GM21528 (cell line): ENCODE results near the gene FNBP1.

ENCODE experiments used
- ATAC-seq: cut with Tn5 transposase; IDR thresholded peaks from one replicate; pipeline ENCODE4 v1.9.1; 2021; ENCODE audit warnings: mild to moderate bottlenecking, moderate library complexity; ENCODE audit not compliant: unreplicated experiment, low FRiP score

The FNBP1 gene

DNA sequence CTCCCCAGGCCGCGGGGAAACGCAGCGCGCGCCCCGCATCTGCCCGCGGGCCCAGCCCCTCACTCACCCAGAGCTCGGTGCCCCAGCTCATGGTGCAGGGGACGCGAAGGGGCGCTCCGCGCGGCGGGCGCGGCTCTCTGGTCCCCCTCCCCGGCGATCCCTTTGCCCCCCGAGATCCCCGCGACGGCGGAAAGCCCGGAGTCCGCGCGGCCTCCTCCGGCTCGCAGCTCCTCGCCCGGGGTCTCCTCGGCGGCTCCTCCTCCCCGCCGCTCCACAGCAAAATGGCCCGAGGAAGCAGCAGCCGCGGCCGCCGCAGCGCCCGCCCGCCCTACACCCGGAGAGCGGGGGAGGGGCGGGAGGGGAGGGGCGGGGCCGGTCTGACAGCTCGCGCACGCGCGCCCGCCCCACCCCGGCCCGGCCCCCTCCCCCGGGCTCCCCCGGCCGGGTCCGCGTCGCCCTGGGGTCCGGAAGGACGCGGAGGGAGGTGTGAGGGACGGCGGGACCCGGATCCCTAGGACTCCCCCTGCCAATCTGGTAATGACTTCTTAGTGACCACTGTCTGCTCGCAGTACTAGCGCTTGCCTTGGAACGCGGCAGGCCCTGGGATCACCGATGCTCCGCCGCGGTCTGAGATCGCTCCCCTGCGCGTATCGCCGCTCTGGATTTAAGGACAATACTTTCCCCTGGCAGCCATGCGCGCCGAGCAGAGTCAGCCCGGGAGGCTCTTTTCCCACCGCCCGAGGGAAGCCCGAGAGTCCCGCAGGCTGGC is at the start of gene FNBP1:
TSS of gene FNBP1 (minus strand) at position 305 of the 769 bp plus-strand sequence. CDS start at position 91, 214 bp downstream.
- no peak for ATAC-seq

DNA sequence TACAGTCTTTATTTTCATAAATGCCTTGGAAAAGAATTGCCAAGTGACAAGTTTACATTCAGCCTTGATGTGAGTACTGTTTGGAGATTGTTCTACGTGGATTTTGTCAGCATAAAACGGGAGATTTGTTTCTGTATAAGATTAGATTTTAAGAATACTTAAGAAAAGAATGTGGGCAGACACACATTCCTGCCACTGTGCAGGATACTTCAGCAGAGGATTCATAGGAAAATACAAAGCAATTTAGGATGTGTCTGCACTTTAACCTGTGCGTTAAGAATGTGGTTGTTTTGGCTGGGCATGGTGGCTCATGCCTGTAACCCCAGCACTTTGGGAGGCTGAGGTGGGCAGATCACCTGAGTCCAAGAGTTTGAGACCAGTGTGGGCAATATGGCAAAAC is 47.9 kb upstream of the FNBP1 start:
- no peak for ATAC-seq

DNA sequence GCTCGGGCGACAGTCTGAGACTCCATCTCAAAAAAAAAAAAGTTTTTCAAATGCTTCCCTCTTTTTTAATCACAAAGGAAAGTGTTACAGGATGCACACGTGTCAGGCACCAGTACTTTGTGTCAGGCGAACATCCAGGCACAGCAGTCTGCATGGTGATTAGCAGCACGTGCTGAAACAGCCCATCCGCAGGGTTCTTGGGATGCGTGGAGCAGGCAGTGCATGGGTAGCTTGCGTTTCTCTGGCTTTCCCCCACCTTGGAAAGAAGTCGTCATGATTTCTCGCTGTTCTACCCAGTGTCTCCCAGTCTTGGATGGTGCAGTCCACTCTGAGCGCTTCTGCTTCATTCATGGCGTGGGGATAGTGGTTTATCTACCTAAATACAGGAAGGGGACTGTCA is 46.2 kb upstream of the FNBP1 start:
- ATAC-seq = no peak

DNA sequence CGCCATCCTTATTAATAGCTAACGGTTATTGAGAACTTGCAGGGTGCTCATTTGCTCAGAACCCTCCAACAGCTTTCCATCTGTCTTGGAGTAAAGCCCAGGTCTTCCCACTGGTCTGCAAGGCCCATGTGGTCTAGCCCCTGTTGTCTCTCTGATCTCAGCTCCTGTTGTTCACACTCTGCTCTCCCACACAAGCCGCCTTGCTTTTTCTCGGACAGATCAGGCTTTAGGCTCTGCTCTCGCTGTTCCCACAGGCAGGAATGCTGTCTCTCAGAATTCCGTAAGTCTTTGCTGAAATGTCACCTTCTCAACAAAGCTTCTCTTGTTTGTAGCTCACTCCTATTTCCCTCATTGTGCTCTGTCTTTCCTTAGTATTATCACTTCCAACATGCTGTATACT is 45.1 kb upstream of the FNBP1 start:
- ATAC-seq = no peak

DNA sequence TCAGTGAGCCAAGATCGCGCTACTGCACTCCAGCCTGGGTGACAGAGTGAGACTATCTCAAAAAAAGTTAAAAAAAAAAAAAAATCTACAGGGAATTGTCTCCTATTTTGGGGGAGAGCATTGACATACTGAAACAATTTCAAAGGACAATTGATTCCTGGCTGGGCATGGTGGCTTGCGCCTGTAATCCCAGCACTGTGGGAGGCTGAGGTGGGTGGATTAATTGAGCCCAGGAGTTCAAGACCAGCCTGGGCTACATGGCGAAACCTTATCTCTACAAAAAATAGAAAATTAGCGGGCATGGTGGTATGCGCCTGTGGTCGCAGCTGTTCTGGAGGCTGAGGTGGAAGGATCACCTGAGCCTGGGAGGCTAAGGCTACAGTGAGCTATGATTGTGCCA is 41.3 kb upstream of the FNBP1 start:
- no peak for ATAC-seq

DNA sequence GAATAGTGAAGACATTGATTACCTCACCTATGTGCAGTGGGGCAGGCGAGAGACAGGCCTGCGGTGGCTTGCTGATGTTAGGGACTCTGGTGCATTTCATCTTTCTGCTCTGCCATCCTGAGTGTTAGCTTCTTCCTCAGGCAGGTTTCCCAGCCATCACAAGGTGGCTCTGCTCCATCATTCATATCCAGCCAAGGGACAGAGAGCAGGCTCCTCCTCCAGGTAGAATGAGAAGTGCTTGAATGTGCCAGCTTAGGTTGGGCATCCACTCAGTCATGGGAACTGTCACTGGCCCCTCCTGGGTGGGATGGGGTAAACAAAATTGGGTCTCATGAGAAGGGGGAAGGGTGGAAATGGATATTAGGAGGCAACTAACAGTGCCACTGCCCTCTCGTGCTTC is 35.6 kb upstream of the FNBP1 start:
- no peak for ATAC-seq

DNA sequence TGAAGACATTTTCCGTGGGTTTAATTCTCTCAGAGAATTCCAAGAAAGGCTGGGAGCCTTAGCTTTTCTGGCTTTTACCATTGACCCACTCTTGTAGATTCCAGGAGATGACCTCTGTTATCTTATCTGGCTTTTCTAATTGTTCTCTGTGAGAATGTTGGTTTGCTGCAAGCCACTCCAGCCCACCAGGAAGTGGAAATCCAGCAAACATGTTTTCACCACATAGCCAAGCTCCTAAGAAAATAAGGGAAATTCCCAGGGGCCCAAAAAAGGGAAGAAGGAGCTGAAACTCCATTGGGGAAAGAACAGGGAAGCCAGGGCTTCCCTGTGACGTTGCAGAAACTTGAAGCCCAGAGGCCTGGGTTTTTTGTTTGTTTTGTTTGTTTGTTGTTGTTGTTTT is 30.4 kb upstream of the FNBP1 start:
- ATAC-seq = no peak

DNA sequence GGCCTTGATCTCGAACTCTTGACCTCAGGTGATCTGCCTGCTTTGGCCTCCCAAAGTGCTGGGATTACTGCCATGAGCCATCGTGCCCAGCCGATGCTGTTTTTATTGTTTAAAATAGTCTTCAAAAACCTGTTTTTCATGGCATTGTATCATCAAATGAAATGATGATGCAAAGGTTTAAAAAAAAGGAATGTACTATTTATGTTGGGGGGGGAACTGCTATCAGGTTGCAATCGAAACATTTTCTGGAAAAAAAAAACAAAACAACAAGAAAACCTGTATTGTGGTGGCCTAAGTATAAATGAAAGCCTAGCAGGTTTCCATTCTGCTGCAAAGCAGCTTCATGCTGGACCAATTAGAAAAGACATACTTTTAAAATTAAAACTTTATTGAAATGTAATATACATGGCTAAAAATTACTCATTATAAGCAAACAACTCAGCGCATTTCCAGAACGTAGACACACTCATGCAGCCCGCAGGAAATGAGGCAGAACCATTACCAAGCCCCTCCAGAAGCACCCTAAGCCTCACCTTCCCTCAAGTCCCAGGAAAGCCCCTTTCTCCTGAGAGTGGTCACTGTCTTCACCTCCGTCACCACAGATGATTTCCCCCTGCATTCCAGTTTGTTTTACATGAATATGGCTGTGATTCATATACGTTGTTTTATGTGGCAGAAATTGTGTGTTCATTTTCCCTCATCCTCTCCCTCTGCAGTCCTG is 29.7 kb upstream of the FNBP1 start:
- no peak for ATAC-seq

DNA sequence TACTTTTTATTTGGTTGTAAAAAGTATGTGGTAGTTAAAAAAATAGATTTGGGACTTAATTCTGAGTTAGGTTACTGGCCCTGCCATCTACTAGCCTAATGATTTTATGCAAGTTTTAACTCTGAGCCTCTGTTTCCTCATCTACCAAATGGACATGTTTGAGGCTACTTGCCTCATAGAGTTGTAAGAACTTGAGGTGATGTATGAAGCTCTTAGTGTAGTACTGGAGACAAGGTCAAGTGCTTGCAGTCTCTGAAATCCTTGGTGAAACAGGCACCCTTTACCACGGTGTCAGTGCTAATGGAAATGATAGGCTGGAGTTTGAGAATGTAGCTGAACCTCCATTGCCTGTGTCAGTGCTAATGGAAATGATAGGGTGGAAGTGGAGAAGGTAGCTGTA is 26.1 kb upstream of the FNBP1 start:
- no peak for ATAC-seq

DNA sequence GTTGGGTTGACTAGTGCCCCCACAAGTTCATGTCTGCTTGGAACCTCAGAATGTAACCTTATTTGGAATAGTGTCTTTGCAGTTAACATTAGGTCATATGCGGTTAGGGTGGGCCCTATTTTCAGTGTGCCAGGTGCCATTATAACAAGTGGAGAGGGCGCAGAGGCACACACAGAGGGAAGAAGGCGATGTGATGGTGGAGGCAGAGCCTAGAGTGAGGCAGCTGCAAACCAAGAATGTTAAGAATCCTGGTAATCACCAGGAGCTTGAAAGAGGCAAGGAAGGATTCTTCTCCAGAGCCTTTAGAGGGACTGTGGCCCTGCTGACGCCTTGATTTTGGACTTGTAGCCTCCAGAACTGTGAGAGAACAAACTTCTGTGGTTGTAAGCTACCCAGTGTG is 21.6 kb upstream of the FNBP1 start:
- ATAC-seq = no peak

DNA sequence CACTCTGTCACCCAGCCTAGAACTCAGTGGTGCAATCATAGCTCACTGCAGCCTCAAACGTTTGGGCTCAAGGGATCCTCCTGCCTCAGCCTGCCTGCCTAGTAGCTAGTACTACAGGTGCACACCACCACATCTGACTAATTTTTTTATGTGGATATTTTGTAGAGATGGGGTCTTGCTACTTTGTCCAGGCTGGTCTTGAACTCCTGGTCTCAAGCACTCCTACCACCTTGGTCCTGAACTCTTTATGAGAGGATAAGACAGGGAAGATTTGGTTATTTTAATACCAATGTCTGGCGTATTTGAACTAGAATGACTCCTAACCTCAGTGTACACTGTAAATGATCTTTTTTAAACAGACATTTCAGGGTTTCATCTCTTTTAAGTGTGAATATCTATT is 19.8 kb upstream of the FNBP1 start:
- ATAC-seq = no peak

DNA sequence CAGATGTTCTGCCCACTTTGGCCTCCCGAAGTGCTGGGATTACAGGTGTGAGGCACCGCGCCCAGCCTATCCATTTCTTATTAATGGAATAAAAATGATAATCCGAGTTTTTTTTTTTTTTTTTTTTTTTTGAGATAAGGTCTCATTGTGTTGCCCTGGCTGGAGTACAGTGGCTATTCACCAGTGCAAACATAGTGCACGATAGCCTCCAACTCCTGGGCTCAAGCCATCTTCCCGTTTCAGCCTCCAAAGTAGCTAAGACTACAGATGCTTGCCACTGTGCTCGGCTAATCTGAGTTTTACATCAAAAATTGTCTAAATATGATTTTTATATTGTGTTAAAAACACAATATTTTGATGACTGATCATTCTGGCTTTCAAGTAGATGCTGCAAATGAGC is 17.3 kb upstream of the FNBP1 start:
- ATAC-seq = no peak

DNA sequence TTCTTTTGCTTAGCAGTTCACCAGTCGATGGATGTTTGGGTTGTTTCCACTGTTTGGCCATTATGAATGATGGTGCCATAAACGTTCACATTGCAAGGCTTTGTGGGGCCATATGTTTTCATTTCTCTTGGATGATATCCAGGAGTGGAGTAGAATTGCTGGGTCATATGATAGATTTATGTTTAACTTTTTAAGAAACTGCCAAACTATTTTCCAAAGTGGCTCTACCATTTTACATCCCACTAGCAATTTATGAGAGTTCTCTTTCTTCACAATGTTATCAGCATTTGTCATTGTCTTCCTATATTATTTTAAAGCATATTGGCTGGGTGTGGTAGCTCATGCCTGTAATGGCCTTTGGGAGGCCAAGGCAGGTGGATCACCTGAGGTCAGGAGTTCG is 15.9 kb upstream of the FNBP1 start:
- no peak for ATAC-seq

DNA sequence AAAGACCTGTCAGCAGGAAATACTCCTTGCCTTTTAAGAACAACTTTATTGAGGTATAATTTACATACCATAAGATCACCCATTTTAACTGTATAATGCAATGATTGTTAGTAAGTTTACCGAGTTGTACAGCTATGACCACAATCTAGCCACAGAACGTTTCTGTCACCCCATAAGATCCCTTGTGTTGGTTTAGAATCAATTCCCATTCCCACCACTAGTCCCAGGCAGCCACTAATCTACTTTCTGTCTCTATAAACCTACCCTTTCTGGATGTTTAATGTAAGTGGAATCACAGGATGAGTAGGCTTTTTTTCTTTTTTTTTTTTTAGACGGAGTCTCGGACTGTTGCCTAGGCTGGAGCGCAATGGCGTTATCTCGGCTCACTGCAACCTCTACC is 15.2 kb upstream of the FNBP1 start:
- no peak for ATAC-seq

DNA sequence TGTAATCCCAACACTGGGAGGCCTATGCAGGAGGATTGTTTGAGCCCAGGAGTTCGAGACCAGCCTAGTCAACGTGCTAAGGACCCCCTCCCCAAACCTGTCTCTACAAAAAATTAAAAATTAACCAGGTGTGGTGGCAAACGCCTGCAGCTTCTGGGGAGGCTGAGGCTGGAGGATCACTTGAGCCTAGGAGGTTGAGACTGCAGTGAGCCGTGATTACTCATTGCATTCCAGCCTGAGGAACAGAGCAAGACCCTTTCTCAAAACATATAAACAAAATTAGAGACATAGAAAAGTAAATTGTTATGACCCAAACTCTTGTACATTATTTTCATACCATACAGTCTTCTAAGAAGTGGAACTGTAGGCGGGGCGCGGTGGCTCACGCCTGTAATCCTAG is 11.8 kb upstream of the FNBP1 start:
- ATAC-seq = no peak

DNA sequence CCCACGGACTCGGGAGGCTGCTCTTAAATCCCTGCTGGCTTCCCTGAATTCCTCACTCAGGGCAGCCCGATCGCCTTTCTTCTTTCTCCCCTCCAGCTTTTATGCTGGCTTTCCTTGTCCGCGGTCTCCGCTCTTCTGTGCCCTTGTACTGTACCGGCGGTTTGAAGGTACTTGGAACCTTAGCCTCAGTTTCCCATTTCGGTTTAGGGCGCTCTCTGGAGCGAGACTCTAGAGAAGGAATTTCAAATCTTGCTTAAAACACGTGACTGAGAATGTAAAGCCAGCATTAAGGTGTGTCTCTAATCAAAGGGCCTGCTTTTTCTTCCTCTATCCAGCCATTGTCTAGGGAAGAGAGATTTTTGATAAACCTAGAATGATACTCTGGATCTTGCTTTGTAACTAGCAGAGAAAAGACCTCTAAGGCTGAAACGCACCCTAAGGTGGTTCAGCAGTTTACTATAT is 11.4 kb upstream of the FNBP1 start:
- no peak for ATAC-seq

DNA sequence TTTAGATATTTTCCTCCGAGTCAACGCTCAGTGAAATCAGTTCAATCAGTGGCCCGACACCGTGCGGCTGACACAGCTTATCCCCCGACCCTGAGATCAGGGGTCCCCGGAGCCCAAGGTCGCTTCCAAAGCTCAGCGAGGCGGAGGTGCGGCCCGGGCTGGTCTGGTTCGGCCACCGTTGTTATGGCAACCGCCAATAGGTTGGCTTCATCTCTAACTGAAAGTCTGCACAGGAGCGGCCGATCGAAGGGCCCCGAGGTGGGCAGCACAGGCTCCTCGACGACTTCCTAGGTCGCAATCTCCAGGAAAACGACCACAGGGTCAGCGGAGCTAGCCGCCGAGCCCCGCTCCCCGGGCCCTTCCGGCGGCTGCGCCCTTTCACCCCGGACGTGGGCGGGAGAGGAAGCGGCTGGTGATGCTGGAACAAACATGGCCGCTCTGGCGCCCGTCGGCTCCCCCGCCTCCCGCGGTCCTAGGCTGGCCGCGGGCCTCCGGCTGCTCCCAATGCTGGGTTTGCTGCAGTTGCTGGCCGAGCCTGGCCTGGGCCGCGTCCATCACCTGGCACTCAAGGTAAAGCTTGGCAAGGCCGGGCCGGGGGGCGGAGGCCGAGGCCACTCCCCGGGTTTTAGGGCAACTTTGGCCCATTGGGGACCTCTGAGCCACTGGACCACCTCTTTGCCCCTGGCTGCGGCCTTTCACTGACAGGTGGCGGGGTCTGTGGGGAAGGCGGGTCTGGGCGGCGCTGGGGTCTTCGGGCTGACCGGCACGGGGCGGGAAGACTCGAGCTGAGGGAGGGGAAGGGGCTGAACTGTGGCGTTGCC is 10.7 kb upstream of the FNBP1 start, which contains the start of gene GPR107:
TSS of gene GPR107 (plus strand) at position 403 of the 821 bp plus-strand sequence. CDS start at position 430, 27 bp downstream.
- ATAC-seq = no peak

DNA sequence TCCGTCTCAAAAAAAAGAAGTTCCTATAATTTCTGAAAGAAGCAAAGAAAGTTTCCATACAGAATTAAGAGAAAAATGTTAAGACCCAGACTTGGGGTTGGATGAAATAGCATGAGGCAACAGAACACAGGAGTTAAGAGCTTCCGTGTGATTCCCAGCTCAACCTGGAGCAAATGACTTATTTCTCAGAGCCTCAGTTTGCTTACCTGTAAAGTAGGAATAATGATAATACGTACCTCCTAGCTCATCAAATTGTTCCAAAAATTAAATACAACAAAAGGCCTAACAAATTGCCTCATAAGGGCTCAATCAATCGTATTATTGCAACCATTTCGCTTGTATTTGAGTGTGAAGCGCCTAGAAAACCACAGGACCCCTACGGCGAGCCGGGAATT is 10.1 kb upstream of the FNBP1 start:
- ATAC-seq = no peak

DNA sequence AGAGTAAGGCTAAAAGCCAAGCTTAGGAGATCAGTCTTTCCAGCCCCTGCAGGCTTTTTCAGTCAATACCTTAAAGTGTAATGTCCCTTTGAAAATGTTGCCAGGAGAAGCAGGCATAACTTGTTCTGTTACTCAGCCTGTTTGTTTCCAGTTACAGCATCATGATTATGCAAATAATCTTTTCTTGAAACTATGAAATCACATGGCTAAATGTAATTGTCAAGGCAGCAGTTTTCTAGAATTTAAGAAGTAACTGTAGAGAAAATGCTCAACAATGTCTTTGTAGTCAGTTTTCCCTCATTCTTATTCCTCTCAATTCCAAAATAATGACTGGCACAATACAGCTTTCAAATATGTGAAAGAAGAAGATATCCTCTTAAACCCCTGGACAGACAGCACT is 8.9 kb upstream of the FNBP1 start:
- ATAC-seq = no peak

DNA sequence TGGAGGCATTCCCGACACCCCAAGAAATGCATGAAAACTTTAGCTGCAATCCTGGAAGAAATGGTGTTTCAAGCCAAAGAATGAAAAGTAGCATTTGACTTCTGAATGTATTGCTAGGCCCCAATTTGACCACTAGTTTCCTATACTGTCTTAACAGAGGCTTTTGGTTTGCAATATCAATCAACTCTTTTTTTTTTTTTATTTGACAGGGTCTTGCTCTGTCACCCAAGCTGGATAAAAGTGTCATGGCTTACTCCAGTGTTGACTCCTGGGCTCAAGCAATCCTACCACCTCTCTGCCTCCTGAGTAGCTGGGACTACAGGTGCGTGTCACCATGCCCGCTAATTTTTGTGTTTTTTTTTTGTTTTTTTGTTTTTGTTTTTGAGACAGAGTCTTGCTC is 7.5 kb upstream of the FNBP1 start:
- no peak for ATAC-seq
